Measurements from ENCODE around the gene PTPN21. TPM values are rescaled to one million over a fixed set of nuclear protein-coding genes. Genes with fewer than 3 reads are reported as not detected.

Gene PTPN21
- total RNA-seq, 1 donor from 2014 or later = 0.31 TPM

- peaks cover 16% of the 10 kb centered on the region for H3K4me1 Mint-ChIP-seq
- POLR2A ChIA-PET = no interaction called here
- intact Hi-C loops (cut with micrococcal nuclease) = no loop called here
- H3K36me3 Mint-ChIP-seq (ENCODE audit: low read depth) = no peaks in the 10 kb centered on the region
- no peak for TF ChIP-seq CTCF (IDR thresholded peaks at IDR 0.05)
- no peak for DNase-seq
- H3K9me3 Mint-ChIP-seq = no peaks in the 10 kb centered on the region
- H3K27ac Mint-ChIP-seq = no peak overlapping the region
- CTCF ChIA-PET = no interaction called here
- no peak for ATAC-seq (ENCODE audit: low read depth)
- peak overlapping the region; percentile 76 for H3K4me3 Mint-ChIP-seq
- H3K27me3 Mint-ChIP-seq = peaks cover 43% of the 10 kb centered on the region
Measured at GRCh38 chr14:88553886-88554456, 836 bp downstream of the PTPN21 start.

- Mint-ChIP-seq H3K4me3 (no peak overlapping the region), H3K27ac (no peak overlapping the region), H3K36me3 (ENCODE audit: low read depth) (no peaks in the 10 kb centered on the region), H3K9me3 (no peaks in the 10 kb centered on the region), H3K4me1 (peaks cover 16% of the 10 kb centered on the region), H3K27me3 (peaks cover 40% of the 10 kb centered on the region)
- DNase-seq (no peak), ATAC-seq (ENCODE audit: low read depth) (no peak)
- no peak for TF ChIP-seq CTCF (IDR thresholded peaks at IDR 0.05)
- ChIA-PET POLR2A (interaction anchor here (0.6 kb wide), 1 partner anchor 500 kb away, joined by 12 read pairs; no protein-coding TSS in a partner anchor), CTCF (no interaction called here)
- intact Hi-C loops (cut with micrococcal nuclease) = no loop called here
Measured at GRCh38 chr14:88552876-88553275, 1.9 kb downstream of the PTPN21 start.

GRCh38 chr14:88551980-88552431 lies 2.8 kb downstream of the PTPN21 start:
- POLR2A ChIA-PET = no interaction called here
- H3K27me3 Mint-ChIP-seq = peaks cover 40% of the 10 kb centered on the region
- no peak overlapping the region for H3K27ac Mint-ChIP-seq
- H3K9me3 Mint-ChIP-seq = no peaks in the 10 kb centered on the region
- H3K36me3 Mint-ChIP-seq (ENCODE audit: low read depth) = no peaks in the 10 kb centered on the region
- TF ChIP-seq CTCF (IDR thresholded peaks at IDR 0.05) = no peak
- H3K4me3 Mint-ChIP-seq = peak overlapping the region; percentile 68
- ATAC-seq (ENCODE audit: low read depth) = no peak
- CTCF ChIA-PET = no interaction called here
- H3K4me1 Mint-ChIP-seq = peaks cover 16% of the 10 kb centered on the region
- DNase-seq = no peak
- intact Hi-C loops (cut with micrococcal nuclease) = no loop called here

- no peak overlapping the region for H3K27ac Mint-ChIP-seq
- H3K4me1 Mint-ChIP-seq = peaks cover 16% of the 10 kb centered on the region
- peaks cover 36% of the 10 kb centered on the region for H3K27me3 Mint-ChIP-seq
- H3K4me3 Mint-ChIP-seq = peak overlapping the region; percentile 68
- H3K36me3 Mint-ChIP-seq (ENCODE audit: low read depth) = no peaks in the 10 kb centered on the region
- ATAC-seq (ENCODE audit: low read depth) (peak; percentile 56), DNase-seq (peak; percentile 38)
- ChIA-PET POLR2A (interaction anchor here (0.6 kb wide), 1 partner anchor 627 kb away, joined by 3 read pairs; no protein-coding TSS in a partner anchor), CTCF (no interaction called here)
- no peaks in the 10 kb centered on the region for H3K9me3 Mint-ChIP-seq
- intact Hi-C loops (cut with micrococcal nuclease) = no loop called here
- TF ChIP-seq CTCF (IDR thresholded peaks at IDR 0.05) = no peak
Measured at GRCh38 chr14:88551094-88551870, 3.5 kb downstream of the PTPN21 start.

- H3K4me1 Mint-ChIP-seq = peaks cover 13% of the 10 kb centered on the region
- H3K4me3 Mint-ChIP-seq = no peak overlapping the region
- ChIA-PET POLR2A (no interaction called here), CTCF (no interaction called here)
- no peak for DNase-seq
- no peak overlapping the region for H3K27ac Mint-ChIP-seq
- no peak for TF ChIP-seq CTCF (IDR thresholded peaks at IDR 0.05)
- H3K9me3 Mint-ChIP-seq = no peaks in the 10 kb centered on the region
- no peaks in the 10 kb centered on the region for H3K36me3 Mint-ChIP-seq (ENCODE audit: low read depth)
- no peak for ATAC-seq (ENCODE audit: low read depth)
- peaks cover 27% of the 10 kb centered on the region for H3K27me3 Mint-ChIP-seq
- intact Hi-C loops (cut with micrococcal nuclease) = no loop called here
Measured at GRCh38 chr14:88550078-88550477, 4.7 kb downstream of the PTPN21 start.

Measured in activated B cell treated with CpG ODN at 0.5 μM for 24 hours (primary cell).